Measurements from ENCODE around the gene AMY2B.
"Not testable (repeated sequence)": the region's sequence is repeated elsewhere in the genome, so short reads cannot be mapped to it uniquely, and the experiment has no call there.

AMY2B gene

DNA sequence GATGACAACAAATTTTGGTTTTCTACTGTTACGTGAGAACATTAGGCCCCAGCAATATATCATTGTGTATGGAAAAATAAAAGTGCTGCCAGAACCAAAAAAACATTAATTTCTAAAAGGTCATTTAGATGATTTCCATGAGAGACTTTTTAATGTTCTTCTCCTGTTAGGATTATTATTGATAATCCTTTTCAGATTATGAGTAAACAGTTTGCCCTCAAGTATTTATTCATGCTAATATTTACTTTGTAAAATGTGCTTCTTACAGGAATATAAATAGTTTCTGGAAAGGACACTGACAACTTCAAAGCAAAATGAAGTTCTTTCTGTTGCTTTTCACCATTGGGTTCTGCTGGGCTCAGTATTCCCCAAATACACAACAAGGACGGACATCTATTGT is at the start of gene AMY2B:
Gene AMY2B, plus strand, starts transcription at position 301 of the 400 bp plus-strand sequence. Its CDS starts 14 bp downstream, at position 315.
- not testable (repeated sequence) for H3K4me3 ChIP-seq (ENCODE audit: low read length); DNase-seq (ENCODE audit: low read depth)

DNA sequence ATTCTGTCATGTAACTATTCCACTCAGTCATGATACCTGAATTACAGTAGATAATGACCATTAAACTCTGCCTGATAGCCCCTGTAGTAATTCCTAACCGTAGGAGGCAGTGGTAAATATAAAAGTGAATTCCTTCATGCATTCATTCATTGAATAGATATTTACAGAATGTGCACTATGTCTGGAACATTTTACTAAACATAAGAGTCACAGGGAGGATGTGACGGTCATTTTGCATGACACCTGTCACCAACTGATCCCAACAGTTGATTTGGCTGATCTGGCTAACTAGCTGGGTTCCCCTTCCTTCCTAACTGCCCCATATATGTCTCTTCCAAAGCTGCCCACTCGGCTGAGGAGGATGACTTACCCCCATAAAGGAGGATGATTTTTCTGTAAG is 48.0 kb upstream of the AMY2B start:
- no peak for DNase-seq (ENCODE audit: low read depth)
- TF ChIP-seq, protein P1, sequence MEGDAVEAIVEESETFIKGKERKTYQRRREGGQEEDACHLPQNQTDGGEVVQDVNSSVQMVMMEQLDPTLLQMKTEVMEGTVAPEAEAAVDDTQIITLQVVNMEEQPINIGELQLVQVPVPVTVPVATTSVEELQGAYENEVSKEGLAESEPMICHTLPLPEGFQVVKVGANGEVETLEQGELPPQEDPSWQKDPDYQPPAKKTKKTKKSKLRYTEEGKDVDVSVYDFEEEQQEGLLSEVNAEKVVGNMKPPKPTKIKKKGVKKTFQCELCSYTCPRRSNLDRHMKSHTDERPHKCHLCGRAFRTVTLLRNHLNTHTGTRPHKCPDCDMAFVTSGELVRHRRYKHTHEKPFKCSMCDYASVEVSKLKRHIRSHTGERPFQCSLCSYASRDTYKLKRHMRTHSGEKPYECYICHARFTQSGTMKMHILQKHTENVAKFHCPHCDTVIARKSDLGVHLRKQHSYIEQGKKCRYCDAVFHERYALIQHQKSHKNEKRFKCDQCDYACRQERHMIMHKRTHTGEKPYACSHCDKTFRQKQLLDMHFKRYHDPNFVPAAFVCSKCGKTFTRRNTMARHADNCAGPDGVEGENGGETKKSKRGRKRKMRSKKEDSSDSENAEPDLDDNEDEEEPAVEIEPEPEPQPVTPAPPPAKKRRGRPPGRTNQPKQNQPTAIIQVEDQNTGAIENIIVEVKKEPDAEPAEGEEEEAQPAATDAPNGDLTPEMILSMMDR (conservative IDR thresholded peaks at IDR 0.05; ENCODE audit: low read length) = no peak
- H3K4me3 ChIP-seq (ENCODE audit: low read length) = no peak overlapping the region

DNA sequence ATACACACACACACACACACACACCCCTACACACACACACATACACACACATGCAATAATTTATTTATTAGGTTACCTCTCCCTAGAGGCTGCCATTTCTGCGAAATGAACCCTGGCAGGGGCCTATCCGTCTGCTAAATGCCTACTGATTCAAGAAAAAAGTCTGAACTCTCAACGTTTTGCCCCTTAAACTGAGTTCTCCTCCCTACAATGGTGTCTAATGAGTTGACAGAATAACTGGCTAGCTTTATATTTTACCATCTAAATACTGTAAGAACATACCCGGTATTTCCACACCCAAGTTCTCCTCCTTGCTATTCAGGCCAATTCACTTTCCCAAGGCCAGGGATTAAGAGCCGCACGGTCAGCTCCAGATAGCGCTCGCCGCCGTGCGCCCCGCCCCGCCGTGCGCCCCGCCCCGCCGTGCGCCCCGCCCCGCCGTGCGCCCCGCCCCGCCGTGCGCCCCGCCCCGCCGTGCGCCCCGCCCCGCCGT is 46.2 kb upstream of the AMY2B start:
- peak; percentile 65 for DNase-seq (ENCODE audit: low read depth)
- TF ChIP-seq, protein P1 (conservative IDR thresholded peaks at IDR 0.05; ENCODE audit: low read length) = no peak

DNA sequence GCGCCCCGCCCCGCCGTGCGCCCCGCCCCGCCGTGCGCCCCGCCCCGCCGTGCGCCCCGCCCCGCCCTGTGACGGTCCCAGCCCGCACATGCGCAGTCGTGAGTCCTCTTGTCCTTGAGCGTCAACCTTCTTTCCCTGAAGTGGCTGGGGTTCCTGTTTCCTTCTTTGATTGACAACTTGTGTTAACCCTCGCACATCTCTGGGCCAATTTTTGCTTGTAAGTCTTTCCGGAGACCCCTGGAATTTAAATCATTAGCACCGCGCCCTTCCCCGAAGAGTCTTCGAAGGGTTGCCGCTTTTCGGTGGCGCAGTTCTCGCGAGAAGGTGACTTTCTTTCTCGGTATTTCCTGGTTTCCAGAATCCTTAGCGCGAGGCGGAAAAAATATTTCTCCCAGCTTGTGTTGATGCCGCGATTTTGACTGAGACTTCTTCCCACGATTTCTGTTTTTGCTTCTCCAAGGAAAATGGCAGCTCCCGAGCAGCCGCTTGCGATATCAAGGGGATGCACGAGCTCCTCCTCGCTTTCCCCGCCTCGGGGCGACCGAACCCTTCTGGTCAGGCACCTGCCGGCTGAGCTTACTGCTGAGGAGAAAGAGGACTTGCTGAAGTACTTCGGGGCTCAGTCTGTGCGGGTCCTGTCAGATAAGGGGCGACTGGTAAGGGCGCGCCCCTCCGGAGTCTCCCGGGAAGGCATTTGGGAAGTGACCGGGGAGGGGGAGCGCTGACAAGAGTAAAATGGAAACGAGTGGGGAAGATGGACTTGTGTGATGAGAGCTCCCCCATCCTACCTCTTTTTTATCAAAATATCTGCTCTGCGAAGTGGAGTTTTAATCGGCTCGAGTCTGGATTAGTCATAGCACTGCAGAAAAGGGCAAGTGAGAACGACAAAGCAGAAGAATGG is 45.5 kb upstream of the AMY2B start, which contains the start of gene RNPC3:
Gene RNPC3, plus strand, starts transcription at position 93 of the 901 bp plus-strand sequence. Its CDS starts 372 bp downstream, at position 465.
- TF ChIP-seq, protein P1 (conservative IDR thresholded peaks at IDR 0.05; ENCODE audit: low read length) = peak; percentile 10; the same call in 1 of the 2 replicates
- DNase-seq (ENCODE audit: low read depth) = peak; percentile 88
- H3K4me3 ChIP-seq (ENCODE audit: low read length) = peak within 1 kb of the TSS; percentile 84

More for the DNA sequence above, 46.2 kb upstream of the AMY2B start:
- H3K4me3 ChIP-seq (ENCODE audit: low read length) = peak overlapping the region; percentile 52

DNA sequence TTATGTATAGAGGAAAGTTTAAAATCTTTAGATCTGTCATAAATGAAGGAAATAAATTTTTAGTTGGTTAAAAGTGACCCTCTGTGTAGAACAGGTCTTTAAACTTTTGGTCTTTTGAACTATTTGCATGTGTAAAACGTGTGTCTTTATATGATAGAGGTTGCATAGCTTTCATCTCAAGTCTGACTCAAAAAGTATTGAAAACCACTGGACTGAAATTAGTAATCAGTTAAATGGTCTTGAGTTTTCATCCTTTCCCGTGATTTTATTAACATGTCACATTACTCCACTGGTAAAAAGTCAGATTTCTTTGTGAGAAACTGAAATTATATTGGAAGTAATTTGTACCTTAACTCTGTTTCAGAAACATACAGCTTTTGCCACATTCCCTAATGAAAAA is 44.1 kb upstream of the AMY2B start:
- peak overlapping the region; percentile 84; the same call in 1 of the 2 replicates for H3K4me3 ChIP-seq (ENCODE audit: low read length)
- no peak for DNase-seq (ENCODE audit: low read depth)
- TF ChIP-seq, protein P1 (conservative IDR thresholded peaks at IDR 0.05; ENCODE audit: low read length) = no peak

DNA sequence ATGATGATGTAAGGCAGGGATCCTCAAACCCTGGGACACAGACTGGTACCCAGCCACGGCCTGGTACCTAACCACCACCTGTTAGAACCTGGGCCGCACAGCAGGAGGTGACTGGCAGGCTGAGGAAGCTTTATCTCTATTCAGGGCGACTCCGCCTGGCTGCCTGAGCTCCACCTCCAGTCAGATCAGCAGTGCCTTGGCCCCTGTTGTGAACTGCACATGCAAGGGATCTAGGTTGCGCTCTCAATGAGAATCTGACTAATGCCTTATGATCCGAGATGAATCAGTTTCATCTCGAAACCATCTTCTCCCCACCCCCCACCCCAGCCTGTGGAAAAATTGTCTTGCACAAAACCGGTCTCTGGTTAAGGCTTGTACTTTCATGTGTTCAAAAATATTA is 41.6 kb upstream of the AMY2B start:
- no peak overlapping the region for H3K4me3 ChIP-seq (ENCODE audit: low read length)
- TF ChIP-seq, protein P1 (conservative IDR thresholded peaks at IDR 0.05; ENCODE audit: low read length) = no peak
- peak; percentile 2 for DNase-seq (ENCODE audit: low read depth)

DNA sequence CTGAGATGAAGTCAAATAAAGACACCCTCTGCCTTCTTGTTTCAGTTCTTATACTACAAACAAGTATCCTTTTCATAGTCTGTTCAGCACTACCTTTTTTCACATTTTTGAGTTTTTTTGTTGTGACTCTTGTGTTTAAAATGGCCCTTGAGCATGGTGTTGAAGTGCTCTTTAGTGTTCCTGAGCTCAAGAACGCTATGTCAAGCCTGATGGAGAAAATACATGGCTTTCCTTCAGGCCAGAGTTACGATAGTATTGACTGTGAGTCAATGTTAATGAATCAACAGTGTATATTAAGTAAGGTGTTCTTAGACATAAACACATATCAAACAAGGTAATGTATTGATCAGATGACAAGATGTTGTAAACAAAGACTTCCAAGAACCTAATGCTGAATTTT is 33.2 kb upstream of the AMY2B start:
- H3K4me3 ChIP-seq (ENCODE audit: low read length) = no peak overlapping the region
- TF ChIP-seq, protein P1 (conservative IDR thresholded peaks at IDR 0.05; ENCODE audit: low read length) = no peak
- DNase-seq (ENCODE audit: low read depth) = no peak

All from AG10803 (cell line).